ENCODE data around the gene PCYOX1L. TPM values are rescaled to one million over a fixed set of nuclear protein-coding genes. Genes with fewer than 3 reads are reported as not detected.
A peak's percentile ranks its signal among the peaks of the same experiment; 100 is the strongest.

The PCYOX1L gene
- 15.7 and 19.7 TPM in 2 replicates for total RNA-seq (2014; rRNA removed; shearing (Covaris generic))

- DNase-seq (ENCODE audit: low spot score) = peak; percentile 95
These were observed at the start of gene PCYOX1L for GRCh38 chr5:149357370-149358293. PCYOX1L (plus strand) TSS chr5:149358046; CDS start chr5:149358069, 23 bp downstream.

GRCh38 chr5:149309354-149309753 lies 48.5 kb upstream of the PCYOX1L start:
- no peak for DNase-seq (ENCODE audit: low spot score)

GRCh38 chr5:149310488-149310887 lies 47.4 kb upstream of the PCYOX1L start:
- no peak for DNase-seq (ENCODE audit: low spot score)

- DNase-seq (ENCODE audit: low spot score) = peak; percentile 44
These were observed 46.7 kb upstream of the PCYOX1L start for GRCh38 chr5:149310947-149311658.

GRCh38 chr5:149313151-149313841 lies 44.5 kb upstream of the PCYOX1L start:
- DNase-seq (ENCODE audit: low spot score) = no peak

GRCh38 chr5:149314571-149315111 lies 43.2 kb upstream of the PCYOX1L start:
- no peak for DNase-seq (ENCODE audit: low spot score)

GRCh38 chr5:149315753-149316152 lies 42.1 kb upstream of the PCYOX1L start:
- DNase-seq (ENCODE audit: low spot score) = no peak

- peak; percentile 62 for DNase-seq (ENCODE audit: low spot score)
These were observed 40.4 kb upstream of the PCYOX1L start for GRCh38 chr5:149317281-149318048.

GRCh38 chr5:149319174-149319573 lies 38.7 kb upstream of the PCYOX1L start:
- no peak for DNase-seq (ENCODE audit: low spot score)

- peak; percentile 98 for DNase-seq (ENCODE audit: low spot score)
These were observed 37.0 kb upstream of the PCYOX1L start for GRCh38 chr5:149320791-149321330.

GRCh38 chr5:149322518-149322917 lies 35.3 kb upstream of the PCYOX1L start:
- no peak for DNase-seq (ENCODE audit: low spot score)

- no peak for DNase-seq (ENCODE audit: low spot score)
These were observed 34.6 kb upstream of the PCYOX1L start for GRCh38 chr5:149323210-149323609.

GRCh38 chr5:149323621-149324205 lies 34.1 kb upstream of the PCYOX1L start:
- DNase-seq (ENCODE audit: low spot score) = no peak

- no peak for DNase-seq (ENCODE audit: low spot score)
These were observed 33.2 kb upstream of the PCYOX1L start for GRCh38 chr5:149324641-149325040.

- no peak for DNase-seq (ENCODE audit: low spot score)
These were observed 32.6 kb upstream of the PCYOX1L start for GRCh38 chr5:149325166-149325735.

GRCh38 chr5:149325894-149326293 lies 32.0 kb upstream of the PCYOX1L start:
- peak; percentile 41 for DNase-seq (ENCODE audit: low spot score)

- DNase-seq (ENCODE audit: low spot score) = no peak
These were observed 31.2 kb upstream of the PCYOX1L start for GRCh38 chr5:149326611-149327010.

- DNase-seq (ENCODE audit: low spot score) = no peak
These were observed 29.7 kb upstream of the PCYOX1L start for GRCh38 chr5:149328177-149328576.

- DNase-seq (ENCODE audit: low spot score) = no peak
These were observed 24.0 kb upstream of the PCYOX1L start for GRCh38 chr5:149333711-149334443.
